ENCODE data around the gene CREB3L4. TPM values are rescaled to one million over a fixed set of nuclear protein-coding genes. Genes with fewer than 3 reads are reported as not detected.
A peak's percentile ranks its signal among the peaks of the same experiment; 100 is the strongest.
"Not testable (repeated sequence)": the region's sequence is repeated elsewhere in the genome, so short reads cannot be mapped to it uniquely, and the experiment has no call there.

Gene CREB3L4
- total and polyA plus RNA-seq, 2 experiments from 2014 or later: 8.6 to 15.1 TPM

- peak within 1 kb of the TSS; percentile 99 for H3K4me2 ChIP-seq
- H3K36me3 ChIP-seq (replicated peaks; ENCODE audit: insufficient read depth, low read depth): no peaks in the 10 kb centered on the region
- peak within 1 kb of the TSS; percentile 75 for H3K4me3 ChIP-seq
- H2AFZ ChIP-seq: peak within 1 kb of the TSS; percentile 72
- peaks cover 3% of the 10 kb centered on the region for H4K20me1 ChIP-seq (ENCODE audit: insufficient read depth, poor library complexity, severe bottlenecking)
- TF ChIP-seq CTCF (IDR thresholded peaks at IDR 0.05; ENCODE audit: poor library complexity): no peak
- TF ChIP-seq EZH2 (IDR thresholded peaks at IDR 0.05; ENCODE audit: borderline replicate concordance): no peak
- no peak for TF ChIP-seq EZH2phosphoT487 (IDR thresholded peaks at IDR 0.05; ENCODE audit: low read depth, severe bottlenecking, unreplicated experiment)
- no peaks in the 10 kb centered on the region for H3K9me2 ChIP-seq (replicated peaks; ENCODE audit: insufficient read depth)
- 1% methylated on average over 74 of the region's 75 CpGs for WGBS (ENCODE audit: low lambda C conversion rate, missing lambda C conversion rate)
- H3K79me2 ChIP-seq: peaks cover 27% of the 10 kb centered on the region
- H3K4me1 ChIP-seq (ENCODE audit: insufficient read depth): peaks cover 14% of the 10 kb centered on the region
- no peaks in the 10 kb centered on the region for H3K9me3 ChIP-seq (ENCODE audit: low read depth)
- no peaks in the 10 kb centered on the region for H3K27me3 ChIP-seq
- peak within 1 kb of the TSS; percentile 93 for H3K27ac ChIP-seq
- DNase-seq (ENCODE audit: low spot score): peak; percentile 93
Observed at GRCh38 chr1:153977250-153978240, 9.8 kb downstream of the CREB3L4 start, which contains the start of gene JTB. Gene JTB (minus strand): TSS chr1:153977674. CDS start chr1:153977252, 422 bp downstream.

GRCh38 chr1:153978274-153978909 is 10.7 kb downstream of the CREB3L4 start:
- H3K27ac ChIP-seq: peak overlapping the region; percentile 93
- peak overlapping the region; percentile 72 for H2AFZ ChIP-seq
- 79% methylated on average over 9 of the region's 9 CpGs for WGBS (ENCODE audit: low lambda C conversion rate, missing lambda C conversion rate)

GRCh38 chr1:153979091-153979490 is 11.4 kb downstream of the CREB3L4 start:
- H3K4me2 ChIP-seq; H3K4me3 ChIP-seq; H3K27ac ChIP-seq; H3K27me3 ChIP-seq; DNase-seq (ENCODE audit: low spot score); H4K20me1 ChIP-seq (ENCODE audit: insufficient read depth, poor library complexity, severe bottlenecking); H3K9me2 ChIP-seq (replicated peaks; ENCODE audit: insufficient read depth); H2AFZ ChIP-seq; H3K36me3 ChIP-seq (replicated peaks; ENCODE audit: insufficient read depth, low read depth); H3K9me3 ChIP-seq (ENCODE audit: low read depth): not testable (repeated sequence)
- 95% methylated on average over 12 of the region's 12 CpGs for WGBS (ENCODE audit: low lambda C conversion rate, missing lambda C conversion rate)
- Histone ChIP-seq H3K4me1 (ENCODE audit: insufficient read depth) (peaks cover 14% of the 10 kb centered on the region), H3K79me2 (peaks cover 36% of the 10 kb centered on the region)

More at GRCh38 chr1:153978274-153978909, 10.7 kb downstream of the CREB3L4 start:
- Histone ChIP-seq H3K4me2 (peak overlapping the region; percentile 99), H3K4me1 (ENCODE audit: insufficient read depth) (peaks cover 14% of the 10 kb centered on the region), H3K9me3 (ENCODE audit: low read depth) (no peaks in the 10 kb centered on the region), H3K9me2 (replicated peaks; ENCODE audit: insufficient read depth) (no peaks in the 10 kb centered on the region), H4K20me1 (ENCODE audit: insufficient read depth, poor library complexity, severe bottlenecking) (peaks cover 3% of the 10 kb centered on the region), H3K4me3 (peak overlapping the region; percentile 75), H3K79me2 (peaks cover 31% of the 10 kb centered on the region), H3K27me3 (no peaks in the 10 kb centered on the region), H3K36me3 (replicated peaks; ENCODE audit: insufficient read depth, low read depth) (no peaks in the 10 kb centered on the region)
- DNase-seq (ENCODE audit: low spot score): no peak
- TF ChIP-seq EZH2 (IDR thresholded peaks at IDR 0.05; ENCODE audit: borderline replicate concordance): no peak
- no peak for TF ChIP-seq CTCF (IDR thresholded peaks at IDR 0.05; ENCODE audit: poor library complexity)
- no peak for TF ChIP-seq EZH2phosphoT487 (IDR thresholded peaks at IDR 0.05; ENCODE audit: low read depth, severe bottlenecking, unreplicated experiment)

GRCh38 chr1:153981735-153982134 is 14.0 kb downstream of the CREB3L4 start:
- 97% methylated on average over 2 of the region's 2 CpGs for WGBS (ENCODE audit: low lambda C conversion rate, missing lambda C conversion rate)
- H3K27ac ChIP-seq; H3K36me3 ChIP-seq (replicated peaks; ENCODE audit: insufficient read depth, low read depth): not testable (repeated sequence)

More at GRCh38 chr1:153981735-153982134, 14.0 kb downstream of the CREB3L4 start:
- not testable (repeated sequence) for DNase-seq (ENCODE audit: low spot score); H2AFZ ChIP-seq; H3K4me2 ChIP-seq; H3K4me3 ChIP-seq; H3K27me3 ChIP-seq; H3K9me2 ChIP-seq (replicated peaks; ENCODE audit: insufficient read depth); H4K20me1 ChIP-seq (ENCODE audit: insufficient read depth, poor library complexity, severe bottlenecking); H3K9me3 ChIP-seq (ENCODE audit: low read depth)
- Histone ChIP-seq H3K4me1 (ENCODE audit: insufficient read depth) (peaks cover 16% of the 10 kb centered on the region), H3K79me2 (peaks cover 40% of the 10 kb centered on the region)
